Epithelial cell of proximal tubule (primary cell): ENCODE measurements around the gene CCDC85C. TPM values are rescaled to one million over a fixed set of nuclear protein-coding genes. Genes with fewer than 3 reads are reported as not detected.

Experiments used
- DNase-seq: peaks from one replicate; pipeline ENCODE4 v3.0.0-alpha.2; 2011; ENCODE audit warnings: low read depth
- H3K4me3 ChIP-seq: 2 replicates; pipeline ENCODE4 v1.5.1; 2011; ENCODE audit warnings: low read depth, mild to moderate bottlenecking, low read length
- total RNA-seq: library from RNA; depleted of rRNA; stranded (reverse); fragments of >200 nt; gene quantifications from 2 replicates; pipeline ENCODE4 v1.2.3, GENCODE V29; 2015
- TF ChIP-seq, protein P1 (sequence below): conservative IDR thresholded peaks from 2 replicates; pipeline ENCODE4 v1.5.1; 2012; ENCODE audit warnings: low read depth, mild to moderate bottlenecking, low read length

Gene CCDC85C
- total RNA-seq, 1 donor from 2014 or later: 29.6 TPM

DNA sequence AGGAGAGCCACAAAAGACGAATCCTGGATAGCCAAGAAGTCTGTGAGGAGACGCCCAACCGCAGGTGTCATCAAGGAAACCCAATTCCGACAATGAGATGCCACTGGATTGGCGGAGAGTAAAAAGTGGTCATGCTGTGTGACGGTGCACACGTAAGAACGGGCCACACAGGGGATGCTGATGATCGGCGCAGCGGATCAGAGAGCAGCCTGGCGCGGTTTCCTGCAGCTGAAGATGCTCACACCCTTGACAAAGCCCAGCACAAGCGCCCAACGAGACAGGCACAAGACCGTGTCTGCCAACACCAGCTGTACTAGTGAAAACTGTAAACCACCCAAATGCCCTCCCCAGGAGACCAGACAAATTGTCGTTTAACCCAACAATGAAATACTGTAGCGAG, 55.8 kb downstream of the CCDC85C start:
- TF ChIP-seq, protein P1, sequence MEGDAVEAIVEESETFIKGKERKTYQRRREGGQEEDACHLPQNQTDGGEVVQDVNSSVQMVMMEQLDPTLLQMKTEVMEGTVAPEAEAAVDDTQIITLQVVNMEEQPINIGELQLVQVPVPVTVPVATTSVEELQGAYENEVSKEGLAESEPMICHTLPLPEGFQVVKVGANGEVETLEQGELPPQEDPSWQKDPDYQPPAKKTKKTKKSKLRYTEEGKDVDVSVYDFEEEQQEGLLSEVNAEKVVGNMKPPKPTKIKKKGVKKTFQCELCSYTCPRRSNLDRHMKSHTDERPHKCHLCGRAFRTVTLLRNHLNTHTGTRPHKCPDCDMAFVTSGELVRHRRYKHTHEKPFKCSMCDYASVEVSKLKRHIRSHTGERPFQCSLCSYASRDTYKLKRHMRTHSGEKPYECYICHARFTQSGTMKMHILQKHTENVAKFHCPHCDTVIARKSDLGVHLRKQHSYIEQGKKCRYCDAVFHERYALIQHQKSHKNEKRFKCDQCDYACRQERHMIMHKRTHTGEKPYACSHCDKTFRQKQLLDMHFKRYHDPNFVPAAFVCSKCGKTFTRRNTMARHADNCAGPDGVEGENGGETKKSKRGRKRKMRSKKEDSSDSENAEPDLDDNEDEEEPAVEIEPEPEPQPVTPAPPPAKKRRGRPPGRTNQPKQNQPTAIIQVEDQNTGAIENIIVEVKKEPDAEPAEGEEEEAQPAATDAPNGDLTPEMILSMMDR: no peak
- DNase-seq: no peak
- no peak overlapping the region for H3K4me3 ChIP-seq

DNA sequence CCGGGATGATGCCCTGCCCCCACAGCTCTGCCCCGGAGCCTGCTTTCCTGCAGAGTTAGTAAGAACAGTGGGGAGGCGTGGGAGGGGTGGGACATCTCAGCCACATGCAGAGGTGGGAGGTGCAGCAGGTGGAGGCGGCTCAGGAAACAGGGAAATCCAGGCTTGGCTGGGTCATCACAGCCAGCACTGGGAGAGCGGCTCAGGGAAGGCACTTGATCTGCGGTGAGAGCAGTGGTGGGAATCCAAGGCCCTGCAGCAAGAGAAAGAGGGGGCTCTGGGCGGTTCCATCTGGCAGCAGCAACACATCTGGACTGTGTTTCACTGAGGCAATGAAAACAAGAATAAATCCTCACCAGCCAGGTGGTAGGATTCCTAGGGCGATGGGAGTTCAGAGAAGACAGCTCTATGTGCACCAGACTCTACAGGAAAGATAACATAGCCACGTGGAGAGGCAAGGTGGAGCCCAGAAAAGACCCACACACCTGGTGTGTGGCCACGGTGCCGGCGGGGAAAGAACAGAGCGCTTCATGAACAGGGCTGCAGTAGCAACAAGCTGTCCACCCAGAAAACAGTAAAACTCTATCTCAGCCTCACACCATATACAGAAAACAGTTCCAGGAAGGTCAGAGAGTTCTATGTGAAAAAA, 57.6 kb downstream of the CCDC85C start:
- TF ChIP-seq, protein P1: no peak
- DNase-seq: no peak
- no peak overlapping the region for H3K4me3 ChIP-seq

DNA sequence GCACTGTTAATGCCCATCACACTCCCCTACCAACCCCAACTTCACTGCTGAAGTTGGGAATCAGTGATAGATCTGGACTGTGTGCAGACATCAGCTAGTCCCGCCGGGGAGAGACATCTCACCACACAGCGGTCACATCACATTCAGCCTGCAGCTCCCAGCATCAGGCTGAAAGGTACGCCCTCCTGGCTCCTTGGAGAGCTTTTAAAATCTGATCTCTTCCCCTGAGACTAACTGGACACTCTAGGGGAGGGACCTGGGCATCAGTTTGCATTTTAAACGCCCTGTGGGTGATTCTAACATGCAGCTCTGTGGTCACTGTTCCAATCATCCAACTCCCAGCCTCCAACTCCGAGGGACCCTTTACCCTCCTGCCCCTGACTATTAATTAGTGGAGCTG, 58.4 kb downstream of the CCDC85C start:
- TF ChIP-seq, protein P1: no peak
- no peak overlapping the region for H3K4me3 ChIP-seq
- DNase-seq: no peak

DNA sequence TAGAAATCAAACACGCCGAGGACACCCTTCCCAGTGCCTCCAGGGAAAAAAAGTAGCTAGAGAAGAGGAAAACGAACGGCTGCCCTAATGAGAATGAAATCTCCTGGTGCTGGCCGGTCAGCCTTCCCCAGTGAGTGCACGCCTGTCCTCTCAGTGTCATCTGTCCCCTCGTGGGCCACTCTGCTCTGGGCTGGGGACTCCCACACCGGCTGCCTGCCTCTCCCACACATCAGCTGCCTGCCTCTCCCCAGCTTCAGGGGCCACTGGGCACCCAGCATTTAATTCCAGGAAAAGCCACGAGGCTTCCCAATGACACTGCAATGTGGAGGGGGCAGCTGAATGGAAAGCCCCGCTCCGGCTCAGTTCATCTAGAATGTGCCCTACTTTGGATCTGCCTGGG, 59.0 kb downstream of the CCDC85C start:
- H3K4me3 ChIP-seq: no peak overlapping the region
- TF ChIP-seq, protein P1: no peak
- DNase-seq: no peak

DNA sequence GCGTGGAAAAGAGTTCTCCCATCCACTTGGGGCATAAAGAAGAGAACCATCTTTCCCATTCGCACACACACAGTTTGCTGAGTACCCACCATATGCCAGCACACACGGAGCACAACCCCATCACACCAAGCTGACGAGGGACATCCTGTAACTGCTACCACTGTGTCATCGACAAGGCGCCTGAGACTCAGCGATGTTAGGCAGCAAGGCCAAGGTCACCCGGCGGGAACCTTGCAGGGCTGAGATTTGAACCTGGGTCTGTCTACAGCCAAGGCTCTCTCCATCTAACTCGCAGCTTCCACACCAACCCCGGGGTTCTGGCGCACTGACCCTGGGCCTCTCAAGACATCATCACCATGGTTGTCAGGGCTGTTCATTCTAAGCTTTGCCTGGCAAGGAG, 60.0 kb downstream of the CCDC85C start:
- no peak for DNase-seq
- TF ChIP-seq, protein P1: no peak

DNA sequence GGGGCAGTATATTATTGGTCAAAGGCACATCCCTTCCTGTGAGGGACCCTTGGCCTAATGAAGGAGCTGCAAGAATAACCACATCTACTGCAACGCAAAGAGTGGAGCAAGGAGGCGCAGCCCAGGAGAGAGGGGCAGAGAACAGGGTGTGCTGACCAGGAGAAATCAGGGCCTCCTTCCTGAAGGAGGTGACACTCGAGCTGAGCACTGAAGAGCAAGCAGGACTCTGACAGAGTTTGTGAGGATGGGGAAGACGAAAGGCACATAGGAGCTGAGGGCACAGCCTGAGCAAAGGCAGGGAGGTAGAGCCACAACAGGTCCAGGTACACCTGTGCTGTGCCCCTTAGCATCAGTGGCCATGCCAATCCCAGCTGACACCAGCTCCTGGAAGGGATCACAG, 60.6 kb downstream of the CCDC85C start:
- TF ChIP-seq, protein P1: no peak
- no peak overlapping the region for H3K4me3 ChIP-seq
- DNase-seq: no peak

More for the DNA sequence above, 60.0 kb downstream of the CCDC85C start:
- no peak overlapping the region for H3K4me3 ChIP-seq

DNA sequence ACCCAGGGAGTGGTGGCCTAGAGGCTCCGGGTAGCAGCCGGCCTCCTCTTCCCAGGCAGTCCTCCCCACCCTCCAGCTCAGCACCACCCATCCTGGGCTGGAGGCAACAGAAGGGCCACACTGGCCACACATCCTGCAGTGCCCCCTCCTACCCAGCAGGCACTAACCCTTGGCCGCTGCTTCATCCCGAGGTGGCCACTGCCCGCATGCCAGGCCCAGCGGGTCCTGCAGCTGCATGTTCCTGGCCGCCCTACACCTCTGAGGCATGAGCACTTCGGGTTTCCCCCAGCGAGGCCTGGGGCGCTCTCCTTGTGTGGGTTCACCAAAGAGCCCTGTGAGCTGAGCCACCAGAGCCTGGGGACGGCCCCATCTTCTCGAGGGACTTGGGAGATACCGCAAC, 61.4 kb downstream of the CCDC85C start:
- H3K4me3 ChIP-seq: no peak overlapping the region
- TF ChIP-seq, protein P1: no peak
- DNase-seq: no peak
